Effector CD8-positive, alpha-beta T cell (primary cell): Measurements from ENCODE around the gene TMED8.
"Not testable (repeated sequence)": the region's sequence is repeated elsewhere in the genome, so short reads cannot be mapped to it uniquely, and the experiment has no call there.

Experiments
- DNase-seq: peaks from one replicate; lab custom pipeline; 2025; lab: John Stamatoyannopoulos, UW
- total RNA-seq, 4 experiments: gene quantifications; one replicate each; lab custom pipeline; 2026; lab: John Stamatoyannopoulos, UW

Gene TMED8, protein sequence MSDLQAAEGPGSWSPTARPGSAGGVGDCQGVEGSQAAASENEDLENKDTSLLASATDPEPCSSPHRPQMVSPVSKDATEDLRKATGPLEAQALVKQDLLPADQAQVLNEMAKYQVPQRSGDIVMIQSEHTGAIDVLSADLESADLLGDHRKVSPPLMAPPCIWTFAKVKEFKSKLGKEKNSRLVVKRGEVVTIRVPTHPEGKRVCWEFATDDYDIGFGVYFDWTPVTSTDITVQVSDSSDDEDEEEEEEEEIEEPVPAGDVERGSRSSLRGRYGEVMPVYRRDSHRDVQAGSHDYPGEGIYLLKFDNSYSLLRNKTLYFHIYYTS
- 33.8 to 44.6 (median 42.1) reads per million in 4 experiments for total RNA-seq

- peak; percentile 76 for DNase-seq
These were observed at the start of gene TMED8, which contains the start of gene SAMD15 for GRCh38 chr14:77376771-77377501. TSS of gene TMED8 (minus strand) at chr14:77377094. CDS start at chr14:77377053, 41 bp downstream. TSS of gene SAMD15 (plus strand) at chr14:77377379. CDS start at chr14:77377419, 40 bp downstream.

GRCh38 chr14:77426396-77426795, 49.5 kb upstream of the TMED8 start:
- no peak for DNase-seq

DNA sequence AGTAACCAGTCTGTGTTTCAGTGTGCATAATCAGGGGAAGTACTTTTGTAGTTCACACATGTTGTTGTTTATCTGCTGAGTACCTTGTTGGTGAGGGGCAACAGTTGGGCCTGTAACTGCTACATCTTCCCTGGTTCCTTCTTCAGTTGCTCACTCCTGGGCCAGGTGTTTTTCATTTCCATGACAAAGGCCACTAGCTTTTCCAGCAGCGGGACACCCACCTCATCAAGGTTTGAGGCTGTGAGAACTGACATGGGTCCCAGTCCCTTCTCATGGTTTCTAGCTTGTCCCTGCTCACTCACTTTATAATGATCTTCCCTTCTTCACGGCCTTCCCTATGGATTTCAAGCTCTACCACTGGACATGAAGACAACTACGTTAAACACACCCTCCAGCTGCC, 48.0 kb upstream of the TMED8 start:
- no peak for DNase-seq

GRCh38 chr14:77423423-77423822, 46.5 kb upstream of the TMED8 start, which contains the start of gene NOXRED1:
TSS of gene NOXRED1 (minus strand) at chr14:77423523. CDS start at chr14:77422889, 634 bp downstream.
- no peak for DNase-seq

- DNase-seq = no peak
These were observed 44.3 kb upstream of the TMED8 start for GRCh38 chr14:77421201-77421600.

DNA sequence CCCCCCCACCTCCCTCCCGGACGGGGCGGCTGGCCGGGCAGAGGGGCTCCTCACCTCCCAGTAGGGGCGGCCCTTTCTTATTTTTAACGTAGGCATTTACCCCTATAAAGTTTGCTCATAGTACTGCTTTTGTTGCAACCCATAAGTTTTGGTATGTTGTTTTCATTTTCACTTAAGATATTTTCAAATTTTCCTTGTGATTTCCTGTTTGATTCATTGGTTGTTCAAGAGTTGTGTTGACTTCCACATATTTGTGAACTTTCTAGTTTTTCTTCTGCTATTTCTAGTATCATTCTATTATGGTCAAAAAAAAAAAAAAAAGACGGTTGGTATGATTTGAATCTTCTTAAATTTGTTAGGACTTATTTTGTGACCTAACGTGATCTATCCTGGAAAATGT, 39.9 kb upstream of the TMED8 start:
- no peak for DNase-seq

GRCh38 chr14:77416098-77416497, 39.2 kb upstream of the TMED8 start:
- not testable (repeated sequence) for DNase-seq

DNA sequence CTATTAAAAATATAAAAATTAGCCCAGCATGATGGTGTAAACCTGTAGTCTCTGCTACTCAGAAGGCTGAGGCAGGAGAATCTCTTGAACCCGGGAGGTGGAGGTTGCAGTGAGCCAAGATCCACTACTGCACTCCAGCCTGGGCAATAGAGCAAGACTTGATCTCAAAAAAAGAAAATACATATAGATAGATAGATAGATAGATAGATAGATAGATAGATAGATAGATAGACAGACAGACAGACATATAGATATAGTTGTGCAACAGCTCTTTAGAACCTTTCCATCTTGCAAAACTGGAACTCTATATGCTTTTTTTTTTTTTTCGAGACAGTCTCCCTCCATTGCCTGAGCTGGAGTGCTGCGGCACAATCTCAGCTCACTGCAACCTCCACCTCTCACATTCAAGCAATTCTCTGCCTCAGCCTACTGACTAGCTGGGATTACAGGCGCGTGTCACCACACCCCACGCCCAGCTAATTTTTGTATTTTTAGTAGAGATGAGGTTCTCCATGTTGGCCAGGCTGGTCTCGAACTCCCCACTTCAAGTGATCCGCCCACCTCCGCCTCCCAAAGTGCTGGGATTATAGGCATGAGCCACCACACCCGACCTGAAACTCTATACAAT, 38.6 kb upstream of the TMED8 start:
- DNase-seq = not testable (repeated sequence)

DNA sequence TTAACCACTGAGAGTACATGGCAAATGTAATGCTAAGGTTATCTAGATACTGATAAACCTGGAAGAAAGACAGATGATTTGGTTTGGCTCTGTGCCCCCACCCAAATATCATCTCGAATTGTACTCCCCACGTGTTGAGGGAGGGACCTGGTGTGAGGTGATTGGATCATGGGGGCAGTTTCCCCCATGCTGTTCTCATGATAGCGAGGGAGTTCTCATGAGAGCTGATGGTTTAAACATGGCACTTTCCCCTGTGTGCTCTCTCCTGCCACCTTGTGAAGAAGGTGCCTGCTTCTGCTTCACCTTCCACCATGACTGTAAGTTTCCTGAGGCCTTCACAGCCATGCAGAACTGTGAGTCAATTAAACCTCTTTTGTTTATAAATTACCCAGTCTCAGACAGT, 32.2 kb upstream of the TMED8 start:
- DNase-seq = no peak

DNA sequence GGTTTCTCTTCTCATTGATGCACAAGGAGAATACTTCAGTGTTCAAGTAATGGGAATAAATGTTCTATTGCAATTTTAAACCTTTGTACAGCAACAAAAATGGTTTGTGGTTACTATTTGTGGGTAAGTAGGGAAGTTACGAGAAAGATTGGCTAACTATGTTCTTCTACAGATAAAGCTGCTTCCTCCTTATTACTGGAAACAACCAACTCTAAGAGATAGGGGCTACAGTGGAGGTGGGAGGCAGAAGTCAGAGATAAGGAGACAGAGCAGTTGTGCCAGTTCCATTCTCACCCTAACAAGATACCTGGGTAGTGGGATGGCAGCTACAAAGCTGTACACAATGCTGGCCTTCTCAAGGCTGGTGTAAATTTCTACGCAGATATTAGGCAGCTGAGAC, 30.3 kb upstream of the TMED8 start:
- DNase-seq = no peak

- no peak for DNase-seq
These were observed 29.8 kb upstream of the TMED8 start for GRCh38 chr14:77406718-77407117.

- no peak for DNase-seq
These were observed 29.2 kb upstream of the TMED8 start for GRCh38 chr14:77406086-77406485.

GRCh38 chr14:77403768-77404167, 26.9 kb upstream of the TMED8 start:
- no peak for DNase-seq

DNA sequence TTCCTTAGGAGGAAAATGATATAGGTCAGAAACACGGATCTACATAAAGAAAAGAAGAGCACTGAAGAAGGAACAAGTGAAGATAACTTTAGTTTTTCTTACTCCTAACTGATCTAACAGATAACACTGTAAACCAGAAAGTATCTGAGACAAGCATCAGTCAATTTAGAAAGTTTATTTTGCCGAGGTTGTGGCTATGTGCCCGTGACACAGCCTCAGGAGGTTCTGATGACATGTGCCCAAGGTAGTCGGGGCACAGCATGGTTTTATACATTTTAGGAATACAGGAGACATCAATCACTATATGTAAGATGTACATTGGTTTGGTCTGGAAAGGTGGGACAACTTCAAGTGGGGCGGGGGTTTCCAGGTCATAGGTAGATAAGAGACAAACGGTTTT, 23.3 kb upstream of the TMED8 start:
- no peak for DNase-seq

DNA sequence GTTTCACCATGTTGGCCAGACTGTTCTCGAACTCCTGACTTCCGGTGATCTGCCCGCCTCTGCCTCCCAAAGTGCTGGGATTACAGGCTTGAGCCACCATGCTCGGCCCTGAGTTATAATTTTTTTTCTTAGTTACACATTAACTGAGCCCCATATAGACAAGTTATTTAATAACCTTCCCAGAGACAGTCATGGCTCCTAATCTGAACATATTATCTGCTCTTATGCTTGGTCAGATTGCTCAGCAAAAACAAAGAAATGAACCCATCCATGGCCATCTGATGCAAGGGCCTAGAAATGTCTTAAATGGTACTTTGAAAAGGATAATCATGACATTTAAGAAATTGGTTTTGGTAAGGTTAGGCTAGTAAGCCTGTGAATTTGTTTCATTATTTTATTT, 13.3 kb upstream of the TMED8 start:
- DNase-seq = no peak

GRCh38 chr14:77378701-77379100, 1.8 kb upstream of the TMED8 start:
- no peak for DNase-seq

- DNase-seq = no peak
These were observed 579 bp upstream of the TMED8 start for GRCh38 chr14:77377502-77377844.

- DNase-seq = peak; percentile 5
These were observed 722 bp downstream of the TMED8 start for GRCh38 chr14:77375973-77376770.

DNA sequence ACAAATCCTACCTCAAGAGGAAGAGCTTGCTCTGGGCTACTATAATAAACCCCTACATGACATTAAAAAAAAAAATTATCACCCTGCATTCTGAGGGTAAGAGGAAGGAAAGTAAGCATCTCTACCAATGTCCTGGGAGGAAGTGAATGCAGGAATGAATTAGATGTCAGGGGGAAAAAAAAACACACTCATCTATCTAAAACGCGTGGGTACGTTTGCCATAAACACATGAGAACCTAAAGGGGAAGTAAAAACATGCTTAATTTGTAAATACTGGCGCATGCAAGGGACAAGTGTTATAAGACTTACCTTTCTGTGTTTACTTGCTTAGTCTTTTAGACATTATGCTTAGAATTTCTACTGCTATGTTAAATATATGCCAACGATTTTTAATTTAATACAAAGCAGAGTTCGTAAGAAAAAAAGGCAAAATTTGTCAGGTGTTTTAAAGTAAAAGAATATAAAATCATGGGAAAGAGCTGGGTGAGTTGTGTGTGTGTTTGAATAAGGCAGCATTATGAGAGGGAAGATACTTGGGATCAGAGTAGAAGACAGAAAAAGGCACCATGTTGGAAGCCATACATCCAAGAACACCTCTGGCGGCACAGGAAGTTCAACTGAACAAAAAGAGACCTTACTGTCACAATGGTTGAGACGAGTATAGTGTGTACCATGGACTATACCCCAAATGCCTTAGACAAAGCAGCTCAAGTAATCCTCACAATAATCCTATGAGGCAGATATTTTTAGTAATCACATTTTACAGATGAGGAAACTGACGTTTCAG, 1.5 kb downstream of the TMED8 start:
- no peak for DNase-seq

DNA sequence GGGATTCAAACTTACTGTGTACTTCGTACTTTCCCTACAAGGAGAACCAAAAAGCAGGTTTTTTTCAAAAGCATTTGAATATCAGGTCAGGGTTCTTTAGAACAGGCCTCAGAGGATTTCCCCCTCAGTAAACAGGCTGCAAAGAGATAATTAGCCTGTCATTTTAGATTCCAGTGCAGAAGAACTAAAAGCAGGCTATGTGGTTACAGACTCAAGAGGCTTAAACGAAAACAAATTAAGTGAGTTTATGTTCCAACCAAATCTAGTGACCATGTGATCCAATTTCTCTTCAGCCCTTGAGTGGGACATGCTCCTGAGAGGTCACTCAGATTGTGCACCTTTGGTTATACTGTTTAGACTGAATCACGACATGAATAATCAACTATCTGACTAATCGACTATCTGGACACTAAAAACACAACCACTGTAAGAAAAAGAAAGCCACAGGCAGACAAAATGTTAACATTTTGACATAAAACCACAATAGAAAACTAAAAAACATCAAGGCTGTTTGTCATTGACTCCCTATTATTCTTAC, 4.5 kb downstream of the TMED8 start:
- no peak for DNase-seq

- DNase-seq = no peak
These were observed 7.6 kb downstream of the TMED8 start for GRCh38 chr14:77369285-77369684.
